DND-41 (cell line): ENCODE data around the gene CNTRL.

Experiments used
- EZH2 ChIP-seq: IDR thresholded peaks from 3 replicates; pipeline ENCODE4 v1.6.1; 2012; ENCODE audit warnings: borderline replicate concordance, low read depth, mild to moderate bottlenecking, moderate library complexity, low read length, inconsistent platforms; ENCODE audit not compliant: severe bottlenecking
- TF ChIP-seq, protein P1 (sequence below): IDR thresholded peaks from 2 replicates; pipeline ENCODE4 v1.5.1; 2012; ENCODE audit warnings: borderline replicate concordance, low read length, moderate library complexity, mild to moderate bottlenecking; ENCODE audit not compliant: poor library complexity, severe bottlenecking; ENCODE audit errors: extremely low read depth

GRCh38 chr9:121057821-121058220 is 16.9 kb upstream of the CNTRL start:
- TF ChIP-seq, protein P1, sequence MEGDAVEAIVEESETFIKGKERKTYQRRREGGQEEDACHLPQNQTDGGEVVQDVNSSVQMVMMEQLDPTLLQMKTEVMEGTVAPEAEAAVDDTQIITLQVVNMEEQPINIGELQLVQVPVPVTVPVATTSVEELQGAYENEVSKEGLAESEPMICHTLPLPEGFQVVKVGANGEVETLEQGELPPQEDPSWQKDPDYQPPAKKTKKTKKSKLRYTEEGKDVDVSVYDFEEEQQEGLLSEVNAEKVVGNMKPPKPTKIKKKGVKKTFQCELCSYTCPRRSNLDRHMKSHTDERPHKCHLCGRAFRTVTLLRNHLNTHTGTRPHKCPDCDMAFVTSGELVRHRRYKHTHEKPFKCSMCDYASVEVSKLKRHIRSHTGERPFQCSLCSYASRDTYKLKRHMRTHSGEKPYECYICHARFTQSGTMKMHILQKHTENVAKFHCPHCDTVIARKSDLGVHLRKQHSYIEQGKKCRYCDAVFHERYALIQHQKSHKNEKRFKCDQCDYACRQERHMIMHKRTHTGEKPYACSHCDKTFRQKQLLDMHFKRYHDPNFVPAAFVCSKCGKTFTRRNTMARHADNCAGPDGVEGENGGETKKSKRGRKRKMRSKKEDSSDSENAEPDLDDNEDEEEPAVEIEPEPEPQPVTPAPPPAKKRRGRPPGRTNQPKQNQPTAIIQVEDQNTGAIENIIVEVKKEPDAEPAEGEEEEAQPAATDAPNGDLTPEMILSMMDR = no peak
- TF ChIP-seq EZH2 = no peak
